AG08396 (cell line): ENCODE measurements around the gene HSBP1.

Source experiments
- DNase-seq: peaks from one replicate; pipeline ENCODE4 v3.0.0; 2012; ENCODE audit warnings: low spot score, mixed read lengths

Gene HSBP1

GRCh38 chr16:83840060-83840617 lies 32.4 kb downstream of the HSBP1 start:
- DNase-seq, result no peak

GRCh38 chr16:83842291-83842690 lies 34.5 kb downstream of the HSBP1 start:
- no peak for DNase-seq

- no peak for DNase-seq
Measured at GRCh38 chr16:83842756-83843507, 35.2 kb downstream of the HSBP1 start.

DNA sequence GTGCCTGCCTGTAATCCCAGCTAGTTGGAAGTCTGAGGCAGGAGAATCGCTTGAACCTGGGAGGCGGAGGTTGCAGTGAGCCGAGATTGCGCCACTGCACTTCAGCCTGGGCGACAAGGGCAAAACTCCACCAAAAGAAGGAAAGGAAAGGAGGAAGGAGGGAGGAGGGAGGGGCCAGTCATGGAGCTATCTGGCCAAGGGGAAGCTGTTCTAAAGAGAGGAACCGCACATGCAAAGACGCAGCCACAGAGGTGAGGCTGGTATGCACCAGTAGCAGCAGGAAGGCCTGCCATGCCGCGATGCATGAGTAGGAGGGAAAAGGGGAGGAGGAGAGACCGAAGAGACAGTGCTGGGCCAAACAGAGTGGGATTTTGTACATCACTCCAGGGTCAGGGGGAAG lies 35.9 kb downstream of the HSBP1 start:
- no peak for DNase-seq

DNA sequence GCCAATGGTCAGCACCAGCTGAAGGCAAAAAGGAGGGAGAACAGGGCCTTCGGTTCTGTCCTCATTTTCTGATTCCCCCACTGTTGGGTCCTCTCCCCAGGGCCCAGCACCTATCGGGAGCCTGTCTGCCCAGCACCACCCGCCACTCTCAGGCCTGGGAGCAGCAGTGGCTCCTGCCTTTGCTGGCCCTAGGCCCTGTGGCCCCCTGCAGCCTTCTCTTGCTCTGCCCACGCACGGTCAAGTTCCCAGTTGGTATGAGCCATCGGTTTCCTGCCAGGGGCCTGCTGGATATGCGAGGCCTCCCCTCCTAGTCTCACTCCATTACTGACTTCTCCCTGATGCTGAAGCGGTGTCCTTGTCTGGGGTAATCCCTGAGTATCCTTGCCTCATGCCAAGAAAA lies 37.5 kb downstream of the HSBP1 start:
- DNase-seq, result no peak

DNA sequence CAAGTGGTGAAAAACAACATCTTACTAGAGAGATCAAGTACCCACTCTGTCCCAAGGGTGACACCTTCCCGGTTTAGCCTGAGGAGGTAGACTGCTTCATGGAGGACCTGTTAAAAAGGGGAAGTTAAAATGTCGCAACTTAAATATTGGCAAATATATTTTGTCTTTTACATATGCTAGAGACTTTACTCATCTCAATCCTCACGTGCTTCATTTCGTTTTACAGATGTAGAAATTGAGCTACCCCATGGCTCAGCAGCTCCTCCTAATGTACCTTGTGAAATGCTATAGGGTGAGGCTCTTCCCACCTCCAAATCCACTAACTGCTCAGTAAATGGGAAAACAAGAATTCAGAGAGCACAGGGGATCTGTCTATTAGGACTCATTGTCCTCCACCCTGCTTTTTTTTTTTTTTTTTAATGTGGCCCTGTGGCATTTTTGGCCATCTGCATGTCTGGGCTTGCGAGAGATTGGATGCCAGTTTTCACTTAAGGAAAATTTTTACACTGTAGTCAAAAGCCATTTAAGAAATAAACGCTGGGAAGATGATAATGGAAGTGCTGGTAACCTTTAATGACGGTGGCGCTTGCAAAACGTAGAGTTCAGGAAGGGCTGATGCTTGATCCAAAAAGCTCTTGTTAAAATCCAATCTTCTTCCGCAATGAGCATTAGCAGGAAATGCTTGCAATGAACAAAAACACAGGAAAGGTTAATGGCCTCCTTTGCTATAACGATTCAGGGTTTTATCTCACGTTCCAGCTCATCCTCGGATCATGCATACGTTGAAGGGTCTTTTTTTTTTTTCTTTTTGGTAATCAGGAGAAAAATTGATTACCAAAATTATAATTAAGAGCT lies 39.8 kb downstream of the HSBP1 start:
- no peak for DNase-seq

DNA sequence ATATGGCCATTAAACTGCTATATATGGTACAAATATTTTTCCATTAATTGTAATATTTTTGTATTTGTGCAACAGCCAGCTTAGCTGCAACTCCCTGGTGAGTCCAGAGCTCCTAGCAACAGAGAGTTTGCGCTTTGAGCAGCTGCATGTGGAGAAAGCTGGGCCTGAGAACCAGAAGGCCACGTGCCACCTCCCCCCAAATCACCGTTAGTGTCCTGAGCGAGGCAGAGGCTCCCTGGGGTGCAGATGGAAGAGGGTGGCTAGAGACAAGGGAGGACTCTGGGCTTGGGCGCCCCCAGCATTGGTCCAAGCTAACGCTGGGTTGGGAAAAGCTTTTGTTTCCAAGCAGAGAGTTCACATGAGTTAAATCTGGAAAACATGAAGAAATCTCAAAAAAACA lies 41.6 kb downstream of the HSBP1 start:
- DNase-seq, result no peak

GRCh38 chr16:83850947-83851346 lies 43.2 kb downstream of the HSBP1 start:
- DNase-seq, result no peak

- no peak for DNase-seq
Measured at GRCh38 chr16:83851473-83851872, 43.7 kb downstream of the HSBP1 start.

DNA sequence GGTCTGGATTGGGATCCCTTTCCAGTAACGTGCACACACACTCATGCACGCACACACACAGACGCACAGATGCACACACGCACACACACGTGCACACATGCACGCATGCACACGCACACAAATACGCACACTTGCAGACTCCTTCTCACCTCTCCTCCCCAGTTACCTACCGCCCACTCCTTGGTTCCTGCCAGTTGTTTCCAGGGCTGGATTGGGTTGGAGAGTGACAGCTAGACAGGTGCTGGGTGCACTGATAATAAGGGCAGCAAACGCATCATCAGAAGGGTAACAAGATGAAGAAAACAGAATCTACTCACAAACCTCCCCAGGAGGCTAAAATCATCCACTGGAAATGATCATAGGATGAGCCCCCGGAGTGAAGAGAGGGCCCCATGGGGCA lies 45.0 kb downstream of the HSBP1 start:
- DNase-seq, result no peak

DNA sequence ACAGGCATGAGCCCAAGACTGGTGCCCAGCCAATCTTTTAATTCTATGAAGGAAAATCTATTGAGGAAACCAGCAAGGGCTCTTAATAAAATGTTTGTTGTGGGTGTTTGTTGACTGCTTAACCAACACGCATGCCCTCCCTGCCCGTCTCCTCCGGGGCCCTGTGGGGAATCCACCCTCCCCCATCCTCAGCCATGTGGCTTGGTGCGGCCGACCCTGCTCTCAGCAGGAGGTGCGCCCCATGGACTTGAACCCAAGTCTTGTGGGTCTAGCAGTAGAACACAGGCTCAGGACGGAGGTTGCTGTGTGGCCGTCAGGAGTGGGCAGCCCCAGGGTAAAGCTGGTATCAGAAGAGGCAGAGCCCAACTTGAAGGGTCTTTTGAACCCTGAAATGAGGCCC lies 46.1 kb downstream of the HSBP1 start:
- no peak for DNase-seq

- no peak for DNase-seq
Measured at GRCh38 chr16:83854420-83854819, 46.6 kb downstream of the HSBP1 start.

GRCh38 chr16:83856792-83857191 lies 49.0 kb downstream of the HSBP1 start:
- no peak for DNase-seq

DNA sequence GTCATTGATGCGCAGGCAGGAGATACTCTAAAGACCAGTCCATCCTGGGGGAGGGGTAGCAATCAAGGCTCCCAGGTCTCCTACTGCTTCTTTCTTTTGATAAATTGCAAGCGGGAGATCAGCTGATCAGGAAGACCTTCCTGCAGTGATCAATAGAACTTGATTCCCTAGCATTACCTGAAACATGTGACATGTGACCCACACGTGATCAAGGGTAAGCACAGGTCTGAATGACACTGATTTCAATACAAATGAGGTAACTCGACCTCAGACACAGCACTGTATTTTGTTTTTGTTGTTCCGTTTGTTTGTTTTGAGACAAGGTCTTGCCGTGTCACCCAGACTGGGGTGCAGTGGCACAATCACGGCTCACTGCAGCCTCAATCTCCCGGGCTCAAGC lies 51.5 kb downstream of the HSBP1 start:
- no peak for DNase-seq

DNA sequence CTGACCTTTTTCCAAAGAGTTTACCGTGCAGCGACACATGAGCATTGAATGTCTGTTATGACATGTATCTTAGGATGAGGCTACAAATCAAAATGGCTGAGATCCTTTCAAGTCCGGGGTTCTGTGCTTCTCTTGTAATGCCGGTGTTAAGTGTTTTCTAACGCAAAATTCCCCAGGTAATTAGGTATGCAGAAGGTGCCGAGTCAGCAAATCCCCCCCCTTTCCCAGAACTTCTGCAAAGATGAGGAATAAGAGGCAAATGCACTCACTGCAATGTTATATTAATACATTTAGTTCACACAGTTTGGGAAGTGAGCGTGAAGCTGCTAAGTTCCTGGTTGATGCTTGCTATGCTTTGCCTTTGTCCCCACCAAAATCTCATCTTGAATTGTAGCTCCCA lies 54.9 kb downstream of the HSBP1 start:
- DNase-seq, result no peak

- no peak for DNase-seq
Measured at GRCh38 chr16:83863682-83864081, 55.9 kb downstream of the HSBP1 start.
